K562 (cell line): ENCODE results near the gene KIF18B. TPM values are rescaled to one million over a fixed set of nuclear protein-coding genes. Genes with fewer than 3 reads are reported as not detected.

Experiments
- ATAC-seq: fragments of 200-7000 bp; cut with Tn5 transposase; 3 replicates; pipeline ENCODE4 v1.9.1; 2020; ENCODE audit warnings: moderate library complexity
- BruUV-seq: library from RNA; stranded (reverse); fragments of 400-500 nt; replicated peaks from 2 replicates; lab custom pipeline; 2021; lab: Mats Ljungman, UMichigan
- CTCF ChIA-PET: fragments of 300-600 bp; formaldehyde crosslinking; extraction: SDS; loops from one replicate; lab custom pipeline; 2021; ENCODE audit warnings: low intra/inter-chr PET ratio; lab: Yijun Ruan, JAX
- POLR2A ChIA-PET: fragments of 300-600, 350-650 bp; sonication (Branson Sonifier 250); formaldehyde crosslinking; extraction: SDS; loops from one replicate; lab custom pipeline; 2021; ENCODE audit warnings: antibody characterized with exemption, inconsistent platforms; lab: Yijun Ruan, JAX
- DNase-seq, 4 experiments: peaks; one replicate each; pipeline versions ENCODE4 v3.0.0 to v3.0.0-alpha.2; 2011 to 2018; ENCODE audit warnings: low spot score in 3 of 4, mixed read lengths in 3 of 4; ENCODE audit errors: extremely low read depth in 1 of 4
- FAIRE-seq: peaks from 2 replicates; lab custom pipeline; 2011; peaks lifted over from hg19 to GRCh38; lab: Jason Lieb, UNC
- H2AFZ ChIP-seq: 2 replicates; pipeline ENCODE4 v1.6.0; 2011; ENCODE audit warnings: low read depth, low read length, control low read depth, inconsistent platforms
- H3K27ac ChIP-seq: fragments of 200-600 bp; 3 replicates; pipeline ENCODE4 v1.8.0; 2011; ENCODE audit warnings: low read depth, mild to moderate bottlenecking, control low read depth, inconsistent platforms, low read length, moderate library complexity, mixed read lengths; ENCODE audit errors: extremely low read depth
- H3K27me3 ChIP-seq, 2 experiments: fragments of 300-600 bp in 1 of 2; 2 replicates in 1 of 2; 3 replicates in 1 of 2; pipeline versions ENCODE4 v1.6.0 to v1.8.0; 2011; ENCODE audit warnings: inconsistent platforms in 2 of 2, low read length in 2 of 2, mild to moderate bottlenecking in 1 of 2, mixed read lengths in 1 of 2, moderate library complexity in 1 of 2; ENCODE audit not compliant: control insufficient read depth in 2 of 2, insufficient read depth in 2 of 2
- H3K36me3 ChIP-seq: fragments of 300-600 bp; 3 replicates; pipeline ENCODE4 v1.8.0; 2011; ENCODE audit warnings: mild to moderate bottlenecking, low read length, inconsistent platforms; ENCODE audit not compliant: control insufficient read depth, insufficient read depth
- H3K4me1 ChIP-seq, 2 experiments: fragments of 200-600 bp in 1 of 2; replicated peaks in 1 of 2; 2 replicates in 1 of 2; 3 replicates in 1 of 2; pipeline versions ENCODE4 v1.5.1 to v1.8.0; 2011; ENCODE audit warnings: inconsistent platforms in 2 of 2, low read length in 2 of 2, mild to moderate bottlenecking in 1 of 2, mixed read lengths in 1 of 2, moderate library complexity in 1 of 2; ENCODE audit not compliant: control insufficient read depth in 2 of 2, insufficient read depth in 2 of 2
- H3K4me2 ChIP-seq: 2 replicates; pipeline ENCODE4 v1.6.1; 2011; ENCODE audit warnings: low read length, control low read depth, inconsistent platforms, mixed read lengths; ENCODE audit not compliant: insufficient read depth
- H3K4me3 ChIP-seq: fragments of 200-600 bp; sonication (generic), shearing (Covaris generic); 2 replicates; pipeline ENCODE4 v1.5.1; 2016; ENCODE audit warnings: control low read depth, inconsistent platforms
- H3K79me2 ChIP-seq: fragments of 200-600 bp; 3 replicates; pipeline ENCODE4 v1.8.0; 2011; ENCODE audit warnings: low read length, inconsistent platforms; ENCODE audit not compliant: control insufficient read depth, insufficient read depth
- H3K9ac ChIP-seq, 2 experiments: 2 replicates each; pipeline versions ENCODE4 v1.6.0 to v1.6.1; 2011; ENCODE audit warnings: low read depth in 2 of 2, low read length in 2 of 2, control low read depth in 1 of 2, inconsistent platforms in 1 of 2, mild to moderate bottlenecking in 1 of 2, mixed read lengths in 1 of 2; ENCODE audit not compliant: insufficient read depth in 1 of 2
- H3K9me1 ChIP-seq: one replicate; pipeline ENCODE4 v1.6.0; 2011; ENCODE audit warnings: inconsistent platforms, mild to moderate bottlenecking, low read length, moderate library complexity; ENCODE audit not compliant: control insufficient read depth, insufficient read depth
- H3K9me3 ChIP-seq: replicated peaks from 2 replicates; pipeline ENCODE4 v1.5.1; 2011; ENCODE audit warnings: low read depth, low read length, inconsistent platforms; ENCODE audit not compliant: control insufficient read depth, insufficient read depth
- H4K20me1 ChIP-seq: replicated peaks from 2 replicates; pipeline ENCODE4 v1.6.1; 2011; ENCODE audit warnings: low read length, inconsistent platforms, mixed read lengths; ENCODE audit not compliant: control insufficient read depth, insufficient read depth
- C11orf30 ChIP-seq: fragments of 450-650 bp; IDR thresholded peaks from 2 replicates; pipeline ENCODE4 v1.6.1; 2016; ENCODE audit warnings: low read depth, mild to moderate bottlenecking
- CTCF ChIP-seq, 3 experiments: IDR thresholded peaks in 2 of 3; conservative IDR thresholded peaks in 1 of 3; 2 replicates each; pipeline ENCODE4 v1.5.1; 2011 to 2012; ENCODE audit warnings: low read length in 3 of 3, mild to moderate bottlenecking in 3 of 3, control low read depth in 2 of 3, improper control_type of control experiment in 1 of 3, inconsistent platforms in 1 of 3, low read depth in 1 of 3, mixed read lengths in 1 of 3, moderate library complexity in 1 of 3; ENCODE audit not compliant: insufficient read depth in 2 of 3
- LEF1 ChIP-seq: fragments of 450-650 bp; IDR thresholded peaks from 2 replicates; pipeline ENCODE4 v1.6.1; 2016; ENCODE audit warnings: mild to moderate bottlenecking
- NBN ChIP-seq: fragments of 450-650 bp; IDR thresholded peaks from 2 replicates; pipeline ENCODE4 v1.6.1; 2016; ENCODE audit warnings: low read depth, mild to moderate bottlenecking
- RAD21 ChIP-seq, 2 experiments: fragments of 250-450 bp in 1 of 2; fragments of 450-650 bp in 1 of 2; sonication (Bioruptor Pico) in 1 of 2; formaldehyde crosslinking in 1 of 2; IDR thresholded peaks in 1 of 2; conservative IDR thresholded peaks in 1 of 2; 2 replicates each; pipeline versions ENCODE4 v1.4.0 to v1.8.0; 2020 to 2022; ENCODE audit warnings: mild to moderate bottlenecking in 2 of 2, moderate library complexity in 1 of 2
- SMARCA5 ChIP-seq: fragments of 450-650 bp; IDR thresholded peaks from 2 replicates; pipeline ENCODE4 v1.6.1; 2016
- TFAP4 ChIP-seq: sonication (generic); formaldehyde crosslinking; IDR thresholded peaks from 2 replicates; pipeline ENCODE4 v1.8.0; 2022; ENCODE audit warnings: missing genetic modification reagents, mild to moderate bottlenecking, moderate library complexity, borderline replicate concordance
- ZNF316 ChIP-seq: fragments of 450-650 bp; IDR thresholded peaks from 2 replicates; pipeline ENCODE4 v1.6.1; 2016
- ZNF444 ChIP-seq: fragments of 250-450 bp; sonication (Bioruptor Pico); IDR thresholded peaks from 2 replicates; pipeline ENCODE4 v1.4.0; 2020; ENCODE audit warnings: mild to moderate bottlenecking, moderate library complexity
- WGBS: fragments of 100-300 bp; shearing (Covaris generic); methylation state at CpG from one replicate; pipeline ENCODE4 v1.1.6; 2016; ENCODE audit warnings: low coverage, mixed read lengths; ENCODE audit not compliant: insufficient coverage; ENCODE audit errors: missing lambda C conversion rate; 5-methylcytosine and 5-hydroxymethylcytosine counted together
- in situ Hi-C: fragments of 300-500 bp; cut with MboI; formaldehyde crosslinking; loops from 4 replicates; pipeline ENCODE4 v1.15.0; 2018; ENCODE audit warnings: inconsistent platforms, mixed read lengths
- intact Hi-C: fragments of 100-400 bp; cut with micrococcal nuclease; formaldehyde crosslinking; loops from 2 replicates; pipeline ENCODE4 v1.14.2; 2022
- polyA plus RNA-seq, 8 experiments: library from polyadenylated mRNA; depleted of rRNA in 4 of 8; stranded (reverse) in 5 of 8; unstranded in 3 of 8; fragments of >200 nt; fragmentation: Nextera tagmentation in 2 of 8; fragmentation: Illumina TruSeq in 1 of 8; extraction: Ambion mirVana in 2 of 8; extraction: Trizol in 1 of 8; gene quantifications; 2 replicates each; pipeline versions ENCODE4 v1.2.1 to v1.2.3, GENCODE V29; 2011 to 2014; ENCODE audit warnings: inconsistent platforms in 1 of 8, missing spikeins in 1 of 8
- total RNA-seq, 7 experiments: library from RNA; depleted of rRNA in 6 of 7; stranded (reverse); fragments of >200 nt in 6 of 7; fragmentation: Illumina TruSeq in 2 of 7; extraction: Trizol in 2 of 7; gene quantifications; 2 replicates each; pipeline versions ENCODE4 v1.2.1 to v1.2.3, GENCODE V29; 2011 to 2021; ENCODE audit warnings: low replicate concordance in 1 of 7

KIF18B gene
- total and polyA plus RNA-seq, 9 of the 15 experiments (the other 6 are each of a cell fraction or from before 2014, with no cell fraction given), result 2.0 to 42.8 (median 13.2) TPM

GRCh38 chr17:44961921-44962350 is 14.4 kb upstream of the KIF18B start:
- no TSS peak for BruUV-seq
- H4K20me1 ChIP-seq, result peaks cover 2% of the 10 kb centered on the region; the same call in 1 of the 2 replicates
- no peak overlapping the region for H3K9ac ChIP-seq
- TF ChIP-seq C11orf30, result peak; percentile 51
- peak; percentile 62 for TF ChIP-seq ZNF316
- TF ChIP-seq ZNF444 (CRISPR knock-in tag), result no peak
- peak in 1 of 2 experiments; percentile 31; a peak in 1 of 4 replicates for TF ChIP-seq RAD21 (CRISPR knock-in tag; conservative IDR thresholded peaks at IDR 0.05 in 1 of 2, IDR thresholded peaks at IDR 0.05 in 1 of 2)
- peak; percentile 55; the same call in 1 of the 2 replicates for TF ChIP-seq TFAP4 (CRISPR knock-in tag)
- no peak for TF ChIP-seq NBN
- TF ChIP-seq LEF1, result no peak
- no peak for TF ChIP-seq SMARCA5
- TF ChIP-seq CTCF (IDR thresholded peaks at IDR 0.05 in 2 of 3, conservative IDR thresholded peaks at IDR 0.05 in 1 of 3; ENCODE audit: insufficient read depth in 2 of 3, low read depth in 1 of 3, low read length in 3 of 3), result peak; percentile 31 to 52 (median 43); a peak in 5 of 6 replicates
- H3K4me1 ChIP-seq, result peaks cover 0 to 13% of the 10 kb centered on the region in 2 experiments; a peak in 2 of 5 replicates
- peak; percentile 91 for ATAC-seq
- H3K79me2 ChIP-seq, result no peaks in the 10 kb centered on the region
- 5% methylated on average over 7 of the region's 7 CpGs for WGBS
- no peaks in the 10 kb centered on the region for H3K9me1 ChIP-seq
- H2AFZ ChIP-seq, result no peak overlapping the region
- no peaks in the 10 kb centered on the region for H3K9me3 ChIP-seq
- H3K4me2 ChIP-seq, result no peak overlapping the region
- H3K36me3 ChIP-seq, result no peaks in the 10 kb centered on the region
- ChIA-PET CTCF (no interaction called here), POLR2A (interaction anchor here (0.7 to 1.0 kb wide), 2 partner anchors 10 to 35 kb away, joined by 3 to 7 read pairs; no protein-coding TSS in a partner anchor)
- peak; percentile 48 for FAIRE-seq
- H3K27ac ChIP-seq, result no peak overlapping the region
- DNase-seq, result peak in 2 of 4 experiments; percentile 31 to 46
- in situ Hi-C loops (no loop called here), intact Hi-C loops (no loop called here)
- H3K27me3 ChIP-seq, result peaks cover 21 to 43% of the 10 kb centered on the region in 2 experiments
- no peak overlapping the region for H3K4me3 ChIP-seq
